ENCODE measurements around the gene ZMIZ2.
"Not testable (repeated sequence)": the region's sequence is repeated elsewhere in the genome, so short reads cannot be mapped to it uniquely, and the experiment has no call there.

ZMIZ2 gene

DNA sequence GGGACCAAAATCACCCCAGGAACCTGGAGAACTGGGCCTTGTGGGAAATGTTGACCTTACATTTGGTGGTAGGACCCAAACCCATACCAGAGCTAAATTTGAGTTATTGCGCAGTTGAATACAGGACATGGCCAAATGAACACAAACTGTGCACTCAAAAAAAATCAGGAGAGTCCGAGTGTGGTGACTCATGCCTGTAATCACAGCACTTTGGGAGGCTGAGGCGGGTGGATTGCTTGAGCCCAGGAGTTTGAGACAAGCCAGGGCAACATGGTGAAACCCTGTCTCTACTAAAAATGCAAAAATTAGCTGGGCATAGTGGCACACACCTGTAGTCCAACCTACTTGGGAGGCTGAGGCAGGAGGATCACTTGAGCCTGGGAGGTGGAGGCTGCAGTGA lies 36.6 kb downstream of the ZMIZ2 start:
- not testable (repeated sequence) for H3K4me2 ChIP-seq (ENCODE audit: low read length); H3K9me3 ChIP-seq (replicated peaks; ENCODE audit: low read length); H3K9ac ChIP-seq (ENCODE audit: low read depth, low read length); H3K4me3 ChIP-seq (ENCODE audit: low read length); H3K4me1 ChIP-seq (ENCODE audit: control insufficient read depth, insufficient read depth, low read length); H3K36me3 ChIP-seq (ENCODE audit: insufficient read depth, low read length); H3K27me3 ChIP-seq (ENCODE audit: control insufficient read depth, insufficient read depth, low read length)

DNA sequence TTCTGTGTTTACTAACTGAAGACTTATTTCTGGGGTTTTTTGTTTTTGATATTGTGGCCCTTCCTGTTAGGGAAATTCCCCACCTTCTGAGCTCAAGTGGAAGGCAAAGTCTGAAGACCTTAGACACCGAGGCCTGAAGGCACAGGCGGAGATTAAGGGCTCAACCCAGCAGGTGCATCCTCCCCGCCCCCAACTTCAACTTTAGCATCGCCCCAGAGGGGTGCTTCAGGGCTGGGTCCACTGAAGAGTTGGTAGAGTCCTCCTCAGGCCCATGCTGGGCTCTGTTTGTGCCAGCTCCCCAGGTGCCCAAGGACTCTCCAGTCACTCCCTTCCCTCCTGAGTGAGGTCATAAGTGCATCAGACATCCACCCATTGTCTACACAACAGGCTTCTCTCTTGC lies 38.4 kb downstream of the ZMIZ2 start:
- no peak overlapping the region for H3K4me2 ChIP-seq (ENCODE audit: low read length)
- peaks cover 6% of the 10 kb centered on the region for H3K9me3 ChIP-seq (replicated peaks; ENCODE audit: low read length)
- H3K36me3 ChIP-seq (ENCODE audit: insufficient read depth, low read length) = no peaks in the 10 kb centered on the region
- peaks cover 3% of the 10 kb centered on the region for H3K4me1 ChIP-seq (ENCODE audit: control insufficient read depth, insufficient read depth, low read length)
- H3K4me3 ChIP-seq (ENCODE audit: low read length) = no peak overlapping the region
- H3K9ac ChIP-seq (ENCODE audit: low read depth, low read length) = no peak overlapping the region
- H3K27me3 ChIP-seq (ENCODE audit: control insufficient read depth, insufficient read depth, low read length) = no peaks in the 10 kb centered on the region

DNA sequence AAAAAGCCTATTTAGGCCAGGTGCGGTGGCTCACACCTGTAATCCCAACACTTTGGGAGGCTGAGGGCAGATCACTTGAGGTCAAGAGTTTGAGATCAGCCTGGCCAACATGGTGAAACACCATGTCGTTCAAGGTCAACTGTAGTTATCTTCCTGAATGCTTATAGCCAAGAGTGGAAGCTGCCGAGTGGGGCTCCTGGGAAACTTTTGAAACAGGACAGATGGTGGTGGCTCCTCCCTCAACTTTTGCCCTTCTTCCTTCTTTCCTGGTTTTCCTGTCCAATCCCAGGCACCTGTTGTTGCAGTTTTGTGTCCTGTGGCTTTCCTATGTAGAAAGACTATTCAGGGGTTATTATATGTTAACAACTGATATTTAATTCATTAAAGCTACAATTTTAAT lies 39.1 kb downstream of the ZMIZ2 start:
- H3K36me3 ChIP-seq (ENCODE audit: insufficient read depth, low read length) = no peaks in the 10 kb centered on the region
- no peaks in the 10 kb centered on the region for H3K27me3 ChIP-seq (ENCODE audit: control insufficient read depth, insufficient read depth, low read length)
- no peak overlapping the region for H3K9ac ChIP-seq (ENCODE audit: low read depth, low read length)
- no peak overlapping the region for H3K4me2 ChIP-seq (ENCODE audit: low read length)
- no peak overlapping the region for H3K4me3 ChIP-seq (ENCODE audit: low read length)
- peaks cover 6% of the 10 kb centered on the region for H3K9me3 ChIP-seq (replicated peaks; ENCODE audit: low read length)
- H3K4me1 ChIP-seq (ENCODE audit: control insufficient read depth, insufficient read depth, low read length) = peaks cover 3% of the 10 kb centered on the region

DNA sequence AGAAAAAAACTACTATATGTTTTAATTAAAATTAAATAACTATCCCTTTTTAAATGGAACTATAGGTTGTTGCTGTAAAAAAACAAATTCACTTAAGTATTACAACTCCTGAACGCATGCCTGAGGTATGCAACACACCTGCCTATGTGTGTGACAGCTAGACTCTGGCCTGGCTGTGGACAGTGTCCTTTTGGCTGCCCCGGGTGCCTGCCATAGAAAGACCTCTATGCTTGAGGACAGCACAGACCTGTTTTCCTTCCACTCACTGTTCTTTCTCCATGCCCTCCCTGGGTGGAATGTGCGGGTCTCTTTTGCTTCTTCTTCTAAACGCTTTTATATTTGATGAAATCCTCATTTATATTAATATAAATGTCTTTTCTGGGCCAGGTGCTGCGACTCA lies 41.3 kb downstream of the ZMIZ2 start:
- no peaks in the 10 kb centered on the region for H3K36me3 ChIP-seq (ENCODE audit: insufficient read depth, low read length)
- no peak overlapping the region for H3K4me3 ChIP-seq (ENCODE audit: low read length)
- peaks cover 3% of the 10 kb centered on the region for H3K4me1 ChIP-seq (ENCODE audit: control insufficient read depth, insufficient read depth, low read length)
- H3K27me3 ChIP-seq (ENCODE audit: control insufficient read depth, insufficient read depth, low read length) = no peaks in the 10 kb centered on the region
- no peak overlapping the region for H3K4me2 ChIP-seq (ENCODE audit: low read length)
- H3K9me3 ChIP-seq (replicated peaks; ENCODE audit: low read length) = no peaks in the 10 kb centered on the region
- H3K9ac ChIP-seq (ENCODE audit: low read depth, low read length) = no peak overlapping the region

DNA sequence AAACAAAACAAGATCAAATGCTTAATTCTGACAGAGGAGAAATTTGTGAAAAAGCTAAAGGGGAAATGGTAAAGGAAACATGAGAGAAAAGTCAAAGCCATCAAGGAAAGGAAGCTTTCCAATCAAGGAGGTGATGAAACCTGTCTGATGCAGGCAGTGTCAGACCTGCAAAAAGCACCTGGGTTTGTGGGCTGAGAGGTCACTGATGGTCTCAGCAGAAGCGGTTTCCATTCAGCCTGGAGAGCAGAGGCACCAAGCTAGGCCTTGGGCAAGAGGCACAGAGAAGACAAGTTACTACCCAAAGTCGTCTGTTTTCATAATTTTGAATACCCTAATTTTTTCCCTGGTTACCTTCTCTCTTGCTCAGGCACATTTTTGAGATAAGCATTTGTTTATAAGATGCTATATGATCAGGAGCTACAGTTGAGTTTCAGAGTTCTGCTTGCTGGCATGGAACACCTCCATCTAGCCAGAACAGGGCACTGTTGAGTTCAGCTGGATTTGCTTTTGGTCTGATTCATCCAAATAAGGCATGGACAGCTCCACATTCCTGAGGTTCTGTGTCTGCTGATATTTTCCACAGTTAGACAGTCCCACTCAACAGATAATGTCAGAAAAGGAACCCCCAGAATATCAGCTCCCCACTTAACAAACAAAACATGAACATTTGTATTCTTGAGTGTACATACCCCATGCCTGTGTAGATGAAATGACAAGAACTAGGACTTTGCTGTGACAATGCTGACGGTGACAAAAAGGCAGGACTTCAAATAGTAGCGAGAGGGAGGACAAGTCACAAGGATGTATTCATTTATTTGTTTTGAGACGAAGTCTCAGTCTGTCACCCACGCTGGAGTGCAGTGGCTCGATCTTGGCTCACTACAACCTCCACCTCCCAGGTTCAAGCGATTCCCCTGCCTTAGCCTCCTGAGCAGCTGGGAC lies 42.9 kb downstream of the ZMIZ2 start:
- no peak overlapping the region for H3K9ac ChIP-seq (ENCODE audit: low read depth, low read length)
- no peak overlapping the region for H3K4me2 ChIP-seq (ENCODE audit: low read length)
- H3K4me1 ChIP-seq (ENCODE audit: control insufficient read depth, insufficient read depth, low read length) = peaks cover 3% of the 10 kb centered on the region
- no peaks in the 10 kb centered on the region for H3K27me3 ChIP-seq (ENCODE audit: control insufficient read depth, insufficient read depth, low read length)
- no peaks in the 10 kb centered on the region for H3K9me3 ChIP-seq (replicated peaks; ENCODE audit: low read length)
- H3K36me3 ChIP-seq (ENCODE audit: insufficient read depth, low read length) = no peaks in the 10 kb centered on the region
- no peak overlapping the region for H3K4me3 ChIP-seq (ENCODE audit: low read length)

DNA sequence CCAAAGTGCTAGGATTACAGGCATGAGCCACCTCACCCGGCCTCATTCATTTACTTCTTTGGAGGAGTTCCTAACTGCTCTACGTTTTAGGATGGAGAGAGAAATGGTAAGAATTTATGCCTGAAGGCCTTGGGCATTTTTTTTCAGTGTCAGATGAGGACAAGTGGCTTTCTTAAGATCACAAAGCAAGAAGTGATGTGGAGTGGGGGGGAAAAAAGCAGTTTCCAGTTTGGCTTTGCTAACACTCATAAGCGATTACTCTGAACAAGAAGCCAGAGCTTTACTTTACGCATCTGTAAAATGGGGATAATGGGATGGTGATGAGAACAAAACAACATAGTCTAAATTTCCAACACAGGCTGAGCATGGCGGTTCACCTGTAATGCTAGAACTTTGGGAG lies 45.3 kb downstream of the ZMIZ2 start:
- H3K27me3 ChIP-seq (ENCODE audit: control insufficient read depth, insufficient read depth, low read length) = no peaks in the 10 kb centered on the region
- H3K4me1 ChIP-seq (ENCODE audit: control insufficient read depth, insufficient read depth, low read length) = peaks cover 6% of the 10 kb centered on the region
- H3K4me2 ChIP-seq (ENCODE audit: low read length) = no peak overlapping the region
- peaks cover 8% of the 10 kb centered on the region for H3K36me3 ChIP-seq (ENCODE audit: insufficient read depth, low read length)
- H3K9me3 ChIP-seq (replicated peaks; ENCODE audit: low read length) = no peaks in the 10 kb centered on the region
- no peak overlapping the region for H3K4me3 ChIP-seq (ENCODE audit: low read length)
- H3K9ac ChIP-seq (ENCODE audit: low read depth, low read length) = no peak overlapping the region

DNA sequence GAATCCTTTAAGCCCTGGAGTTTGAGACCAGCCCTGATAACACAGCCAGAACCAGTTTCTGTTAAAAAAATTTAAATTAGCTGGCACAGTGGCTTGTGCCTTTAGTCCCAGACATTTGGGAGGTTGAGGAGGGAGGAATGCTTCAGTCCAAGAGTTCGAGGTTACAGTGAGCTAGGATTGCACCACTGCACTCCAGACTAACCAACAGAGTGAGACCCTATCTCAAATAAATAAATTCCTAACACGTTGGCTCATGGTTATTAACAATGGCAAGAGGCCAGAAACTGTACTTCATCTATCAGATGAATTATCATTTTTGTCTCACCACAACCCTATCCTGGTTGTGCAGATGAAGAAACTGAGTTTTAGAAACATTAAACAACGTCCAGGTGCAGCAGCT lies 45.7 kb downstream of the ZMIZ2 start:
- H3K4me1 ChIP-seq (ENCODE audit: control insufficient read depth, insufficient read depth, low read length) = peaks cover 10% of the 10 kb centered on the region

DNA sequence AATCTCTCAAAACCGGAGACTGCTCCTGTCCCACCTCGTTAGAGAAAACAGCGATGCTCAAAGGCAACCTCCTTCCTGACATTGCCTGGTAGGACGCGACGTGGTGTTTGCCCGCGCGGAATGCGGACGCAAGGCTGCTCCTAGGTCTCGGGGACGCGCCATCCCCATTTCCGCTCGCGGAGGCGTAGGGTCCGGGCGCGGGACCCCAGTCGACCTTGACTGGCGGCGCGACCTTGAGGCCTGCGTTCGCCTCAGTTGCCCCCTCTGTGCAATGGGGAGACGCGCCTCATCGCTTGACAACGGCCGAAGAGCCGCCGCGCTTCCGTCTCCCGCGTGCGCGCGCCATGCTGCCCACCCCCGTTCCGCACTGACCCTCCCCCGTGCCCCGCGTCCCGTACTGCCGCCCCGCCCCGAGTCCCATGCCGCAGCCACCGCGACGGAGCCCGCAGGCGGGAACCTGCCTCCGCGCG lies 47.4 kb downstream of the ZMIZ2 start:
- Histone ChIP-seq H3K27me3 (ENCODE audit: control insufficient read depth, insufficient read depth, low read length) (no peaks in the 10 kb centered on the region), H3K9ac (ENCODE audit: low read depth, low read length) (peak overlapping the region; percentile 100), H3K4me2 (ENCODE audit: low read length) (peak overlapping the region; percentile 80), H3K4me1 (ENCODE audit: control insufficient read depth, insufficient read depth, low read length) (peaks cover 17% of the 10 kb centered on the region), H3K9me3 (replicated peaks; ENCODE audit: low read length) (no peaks in the 10 kb centered on the region), H3K36me3 (ENCODE audit: insufficient read depth, low read length) (peaks cover 27% of the 10 kb centered on the region), H3K4me3 (ENCODE audit: low read length) (peak overlapping the region; percentile 85)

More for the DNA sequence above, 45.7 kb downstream of the ZMIZ2 start:
- Histone ChIP-seq H3K9me3 (replicated peaks; ENCODE audit: low read length) (no peaks in the 10 kb centered on the region), H3K9ac (ENCODE audit: low read depth, low read length) (no peak overlapping the region), H3K27me3 (ENCODE audit: control insufficient read depth, insufficient read depth, low read length) (no peaks in the 10 kb centered on the region), H3K36me3 (ENCODE audit: insufficient read depth, low read length) (peaks cover 12% of the 10 kb centered on the region), H3K4me3 (ENCODE audit: low read length) (no peak overlapping the region), H3K4me2 (ENCODE audit: low read length) (no peak overlapping the region)

DNA sequence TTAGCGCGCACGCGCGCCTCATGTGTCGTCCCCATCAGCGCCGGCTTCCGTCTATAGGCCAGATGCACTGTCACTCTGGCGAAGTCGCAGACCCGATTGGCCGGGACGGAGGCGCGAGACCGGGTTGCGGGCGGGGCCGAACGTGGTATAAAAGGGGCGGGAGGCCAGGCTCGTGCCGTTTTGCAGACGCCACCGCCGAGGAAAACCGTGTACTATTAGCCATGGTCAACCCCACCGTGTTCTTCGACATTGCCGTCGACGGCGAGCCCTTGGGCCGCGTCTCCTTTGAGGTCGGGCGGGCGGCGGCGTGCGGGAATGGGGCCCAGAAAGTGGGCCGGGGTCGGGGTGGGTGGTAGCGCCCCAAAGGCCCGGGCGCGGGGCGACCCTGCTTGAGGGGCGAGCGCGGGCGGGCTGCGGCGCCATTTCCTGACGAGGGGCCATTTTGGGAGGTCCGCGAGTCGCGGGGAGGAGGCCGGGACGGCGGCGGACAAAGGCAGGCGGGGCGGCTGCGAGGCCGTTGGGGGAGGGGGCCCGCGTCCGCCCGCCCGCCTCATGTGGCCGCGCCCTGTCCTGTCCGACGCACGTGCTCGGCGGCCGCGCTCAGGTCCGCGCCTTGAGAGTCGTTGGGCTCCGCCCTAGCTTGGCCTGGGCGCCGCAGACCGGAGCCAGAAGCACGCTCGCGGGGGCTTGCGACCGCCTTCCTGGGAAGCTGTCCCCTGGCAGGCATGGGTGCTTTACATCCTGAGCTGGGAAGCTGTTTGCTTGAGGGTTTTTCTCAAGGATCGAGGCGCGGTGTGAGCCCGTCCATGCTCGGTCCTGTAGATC lies 48.1 kb downstream of the ZMIZ2 start, which contains the start of gene PPIA:
Gene PPIA, plus strand, starts transcription at position 178 of the 825 bp plus-strand sequence. Its CDS starts 44 bp downstream, at position 222.
- Histone ChIP-seq H3K4me2 (ENCODE audit: low read length) (peak within 1 kb of the TSS; percentile 99), H3K9me3 (replicated peaks; ENCODE audit: low read length) (no peaks in the 10 kb centered on the region), H3K27me3 (ENCODE audit: control insufficient read depth, insufficient read depth, low read length) (no peaks in the 10 kb centered on the region), H3K4me3 (ENCODE audit: low read length) (peak within 1 kb of the TSS; percentile 85), H3K4me1 (ENCODE audit: control insufficient read depth, insufficient read depth, low read length) (peaks cover 21% of the 10 kb centered on the region), H3K36me3 (ENCODE audit: insufficient read depth, low read length) (peaks cover 32% of the 10 kb centered on the region), H3K9ac (ENCODE audit: low read depth, low read length) (peak within 1 kb of the TSS; percentile 100)

DNA sequence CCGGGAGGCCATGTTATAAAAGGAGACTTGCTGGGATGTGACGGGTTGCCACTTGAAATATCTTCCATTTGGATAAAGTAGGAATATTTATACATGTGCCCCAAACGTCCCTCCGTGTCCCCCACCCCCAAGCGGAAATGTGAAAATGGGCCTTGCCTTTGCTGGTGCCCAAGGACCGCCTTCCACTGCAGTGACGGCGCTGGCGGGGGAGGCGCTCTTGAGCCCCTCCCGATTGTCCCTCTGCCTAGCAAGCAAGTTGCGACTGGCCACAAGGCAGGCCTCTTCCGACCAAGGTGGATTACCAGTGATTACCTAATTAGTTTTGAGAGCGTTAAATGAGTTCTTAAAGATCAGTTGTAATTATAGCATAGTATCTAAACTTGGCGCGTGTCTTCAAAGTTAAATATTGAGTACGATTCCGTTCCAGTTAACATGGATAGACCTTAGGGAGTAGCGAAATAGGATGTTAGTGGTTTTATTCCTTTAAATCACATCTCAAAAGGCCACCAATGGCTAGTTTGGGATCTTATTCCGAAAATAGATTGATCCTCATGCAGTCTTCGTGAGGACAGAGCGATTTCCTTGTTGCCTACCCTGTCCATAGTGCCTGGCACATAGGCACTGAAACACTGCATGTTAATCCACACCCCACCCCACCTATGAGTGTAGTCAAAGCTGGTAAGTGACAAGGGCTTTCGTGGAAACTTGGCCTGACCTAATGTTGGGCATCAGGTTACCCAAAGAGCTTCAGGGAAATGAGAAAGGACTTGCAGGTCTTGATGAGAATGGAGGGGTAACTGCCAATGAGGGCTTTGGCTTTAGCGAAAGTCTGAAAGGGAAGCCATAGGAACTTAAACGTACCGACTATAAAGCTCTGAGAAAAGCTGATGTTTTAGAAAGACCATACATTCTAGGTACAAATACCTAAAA lies 48.9 kb downstream of the ZMIZ2 start:
- peaks cover 40% of the 10 kb centered on the region for H3K36me3 ChIP-seq (ENCODE audit: insufficient read depth, low read length)
- no peaks in the 10 kb centered on the region for H3K27me3 ChIP-seq (ENCODE audit: control insufficient read depth, insufficient read depth, low read length)
- H3K9me3 ChIP-seq (replicated peaks; ENCODE audit: low read length) = no peaks in the 10 kb centered on the region
- peak overlapping the region; percentile 99 for H3K4me2 ChIP-seq (ENCODE audit: low read length)
- peak overlapping the region; percentile 85 for H3K4me3 ChIP-seq (ENCODE audit: low read length)
- H3K9ac ChIP-seq (ENCODE audit: low read depth, low read length) = peak overlapping the region; percentile 100
- H3K4me1 ChIP-seq (ENCODE audit: control insufficient read depth, insufficient read depth, low read length) = peaks cover 24% of the 10 kb centered on the region

Measured in skeletal muscle satellite cell (primary cell).